K562 (cell line): ENCODE measurements around the gene DENND6A. TPM values are rescaled to one million over a fixed set of nuclear protein-coding genes. Genes with fewer than 3 reads are reported as not detected.

ENCODE experiments used
- ETV1 ChIP-seq: fragments of 450-650 bp; conservative IDR thresholded peaks from 2 replicates; pipeline ENCODE4 v1.6.1; 2016; ENCODE audit warnings: missing genetic modification characterization, control low read depth, low read depth, missing compliant biosample characterization
- HEY1 ChIP-seq: fragments of 250-450 bp; sonication (Bioruptor Pico); IDR thresholded peaks from 2 replicates; pipeline ENCODE4 v1.5.0; 2020; ENCODE audit warnings: mild to moderate bottlenecking, moderate library complexity, borderline replicate concordance
- KLF10 ChIP-seq: fragments of 250-450 bp; sonication (Bioruptor Pico); IDR thresholded peaks from 2 replicates; pipeline ENCODE4 v1.6.1; 2021; ENCODE audit warnings: matching md5 sums
- POLR2H ChIP-seq: IDR thresholded peaks from 2 replicates; pipeline ENCODE4 v1.6.1; 2016; ENCODE audit warnings: missing genetic modification characterization, low read depth, mild to moderate bottlenecking, control low read depth, missing compliant biosample characterization, moderate library complexity
- RCOR1 ChIP-seq, 2 experiments: IDR thresholded peaks; 2 replicates each; pipeline ENCODE4 v1.6.1; 2012; ENCODE audit warnings: low read depth in 2 of 2, low read length in 2 of 2, borderline replicate concordance in 1 of 2, improper control_type of control experiment in 1 of 2
- TBP ChIP-seq: optimal IDR thresholded peaks from 2 replicates; pipeline ENCODE3; 2011; ENCODE audit warnings: low read depth, low read length, improper control_type of control experiment
- TFAP4 ChIP-seq: sonication (generic); formaldehyde crosslinking; IDR thresholded peaks from 2 replicates; pipeline ENCODE4 v1.8.0; 2022; ENCODE audit warnings: missing genetic modification reagents, mild to moderate bottlenecking, moderate library complexity, borderline replicate concordance
- THAP7 ChIP-seq: fragments of 250-450 bp; sonication (Bioruptor Pico); IDR thresholded peaks from 2 replicates; pipeline ENCODE4 v1.5.0; 2021
- ZBTB33 ChIP-seq: sonication (generic); formaldehyde crosslinking; IDR thresholded peaks from 2 replicates; pipeline ENCODE4 v1.8.1; 2023; ENCODE audit warnings: mild to moderate bottlenecking, missing genetic modification reagents
- ZBTB40 ChIP-seq, 2 experiments: fragments of 450-650 bp in 1 of 2; sonication (generic) in 1 of 2; formaldehyde crosslinking in 1 of 2; IDR thresholded peaks; 2 replicates each; pipeline versions ENCODE4 v1.7.1 to v1.9.0; 2016 to 2022; ENCODE audit warnings: inconsistent platforms in 1 of 2, mild to moderate bottlenecking in 1 of 2, missing genetic modification reagents in 1 of 2
- ZNF143 ChIP-seq: sonication (generic); formaldehyde crosslinking; IDR thresholded peaks from 2 replicates; pipeline ENCODE4 v1.9.0; 2022; ENCODE audit warnings: mild to moderate bottlenecking, missing genetic modification reagents
- ZNF324 ChIP-seq: fragments of 250-450 bp; sonication (Bioruptor Pico); IDR thresholded peaks from 2 replicates; pipeline ENCODE4 v1.4.0; 2020; ENCODE audit warnings: mild to moderate bottlenecking
- ZNF766 ChIP-seq: fragments of 200-800 bp; sonication (Bioruptor generic); conservative IDR thresholded peaks from 2 replicates; pipeline ENCODE4 v1.6.1; 2016; ENCODE audit warnings: missing genetic modification characterization, missing compliant biosample characterization
- polyA plus RNA-seq, 8 experiments: library from polyadenylated mRNA; depleted of rRNA in 4 of 8; stranded (reverse) in 5 of 8; unstranded in 3 of 8; fragments of >200 nt; fragmentation: Nextera tagmentation in 2 of 8; fragmentation: Illumina TruSeq in 1 of 8; extraction: Ambion mirVana in 2 of 8; extraction: Trizol in 1 of 8; gene quantifications; 2 replicates each; pipeline versions ENCODE4 v1.2.1 to v1.2.3, GENCODE V29; 2011 to 2014; ENCODE audit warnings: inconsistent platforms in 1 of 8, missing spikeins in 1 of 8
- total RNA-seq, 7 experiments: library from RNA; depleted of rRNA in 6 of 7; stranded (reverse); fragments of >200 nt in 6 of 7; fragmentation: Illumina TruSeq in 2 of 7; extraction: Trizol in 2 of 7; gene quantifications; 2 replicates each; pipeline versions ENCODE4 v1.2.1 to v1.2.3, GENCODE V29; 2011 to 2021; ENCODE audit warnings: low replicate concordance in 1 of 7

The DENND6A gene
- total and polyA plus RNA-seq, 9 of the 15 experiments (the other 6 are each of a cell fraction or from before 2014, with no cell fraction given): 1.5 to 12.7 (median 7.1) TPM

GRCh38 chr3:57597127-57597923, 95.6 kb downstream of the DENND6A start, which contains the start of gene ARF4 (continued):
- TF ChIP-seq ZBTB40 (IDR thresholded peaks at IDR 0.05) (peak; percentile 88), ZBTB40 (CRISPR knock-in tag; IDR thresholded peaks at IDR 0.05) (no peak), TBP (peak; percentile 94), HEY1 (CRISPR knock-in tag) (no peak), TFAP4 (CRISPR knock-in tag) (peak; percentile 78; the same call in 1 of the 2 replicates), ZNF324 (CRISPR knock-in tag) (no peak), RCOR1 (IDR thresholded peaks at IDR 0.05; ENCODE audit: borderline replicate concordance in 1 of 2, low read depth in 2 of 2, low read length in 2 of 2) (0 out of 4 replicates have a peak, but pooled peaks of 1 of the 2 experiments have one; percentile 9), ZBTB33 (CRISPR knock-in tag) (no peak; the same call in 1 of the 2 replicates), ETV1 (peak; percentile 93), POLR2H (tag) (peak; percentile 95), ZNF766 (CRISPR knock-in tag) (0 out of 2 replicates have a peak, but pooled peaks have one; percentile 14), ZNF143 (peak; percentile 79), KLF10 (no peak), THAP7 (CRISPR knock-in tag) (no peak)
